Measurements from ENCODE around the gene TAOK2. TPM values are rescaled to one million over a fixed set of nuclear protein-coding genes. Genes with fewer than 3 reads are reported as not detected.
A peak's percentile ranks its signal among the peaks of the same experiment; 100 is the strongest.

The TAOK2 gene
- total RNA-seq, 2 experiments from 2014 or later = 13.1 to 14.1 TPM

DNA sequence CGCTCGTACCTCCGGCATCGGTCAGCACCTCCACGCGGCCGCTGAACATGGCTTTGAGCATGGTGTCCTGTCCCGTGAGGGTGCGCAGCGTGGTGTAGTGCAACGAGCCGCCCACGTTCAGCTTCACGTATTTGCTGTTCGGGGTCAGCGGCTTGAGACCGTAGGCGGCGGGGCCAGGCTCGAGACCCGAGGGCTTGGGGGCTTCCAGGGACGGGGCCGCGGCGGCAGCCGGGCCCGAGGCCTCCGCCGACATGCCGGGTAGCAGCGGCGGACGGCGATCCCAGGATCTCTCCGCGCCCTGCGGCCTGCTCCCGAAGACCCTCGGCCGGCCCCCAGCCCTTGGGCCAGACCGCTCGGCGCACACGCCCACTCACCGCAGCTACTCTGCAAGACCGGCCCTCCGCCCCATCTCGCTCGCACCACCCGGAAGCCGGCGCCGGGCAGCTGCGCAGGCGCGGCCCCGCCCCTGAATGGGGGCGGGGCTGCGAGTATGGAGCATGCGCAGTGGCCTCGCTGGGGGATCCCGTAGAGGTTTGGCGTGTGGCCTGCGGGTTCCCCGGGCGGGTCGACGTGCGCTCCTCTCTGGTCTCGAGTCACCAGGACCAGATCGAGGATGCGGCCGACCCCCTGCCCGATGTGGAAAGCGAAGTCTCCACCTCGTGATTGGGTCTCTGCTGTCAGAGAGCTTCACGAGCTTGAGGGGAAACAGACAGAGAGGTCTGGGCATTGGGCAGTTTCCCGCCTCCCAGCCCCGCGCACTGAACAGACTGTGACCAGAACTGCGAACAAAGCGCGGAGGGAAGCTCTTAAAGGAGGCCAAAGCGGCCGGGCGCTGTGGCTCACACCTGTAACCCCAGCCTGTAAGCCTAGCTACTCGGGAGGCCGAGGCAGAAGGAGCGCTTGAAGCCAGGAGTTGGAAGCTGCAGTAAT lies 47.6 kb upstream of the TAOK2 start, which contains the start of gene KCTD13:
Gene KCTD13, minus strand, starts transcription at position 446 of the 930 bp plus-strand sequence. Its CDS starts 193 bp downstream, at position 253.
- Mint-ChIP-seq H3K27me3 (no peaks in the 10 kb centered on the region), H3K9me3 (no peaks in the 10 kb centered on the region), H3K27ac (peak within 1 kb of the TSS; percentile 93), H3K4me3 (peak within 1 kb of the TSS; percentile 95), H3K36me3 (ENCODE audit: low read depth) (peaks cover 35% of the 10 kb centered on the region), H3K4me1 (ENCODE audit: low read depth) (peaks cover 40% of the 10 kb centered on the region)
- H3K9me3 ChIP-seq (ENCODE audit: control insufficient read depth in 1 of 2, insufficient read depth in 1 of 2, low read length in 2 of 2) = no peaks in the 10 kb centered on the region
- ATAC-seq (ENCODE audit: poor library complexity) (peak; percentile 89), DNase-seq (peak; percentile 75 to 94 (median 86))
- peak within 1 kb of the TSS; percentile 74 for H3K4me3 ChIP-seq (ENCODE audit: low read length)
- H3K27me3 ChIP-seq (ENCODE audit: control insufficient read depth in 1 of 2, insufficient read depth in 2 of 2, low read length in 2 of 2) = no peaks in the 10 kb centered on the region
- peak within 1 kb of the TSS; percentile 42 to 72 for H3K27ac ChIP-seq (ENCODE audit: low read depth in 1 of 2, low read length in 2 of 2)
- ChIA-PET CTCF (interaction anchor here (0.6 to 1.8 kb wide), 6 partner anchors 33 to 526 kb away, joined by 3 to 10 read pairs (median 3); partner anchors contain the start of gene TAOK2), POLR2A (interaction anchor here (0.6 to 3.0 kb wide), 25 partner anchors 8 to 732 kb away, joined by 3 to 40 read pairs (median 4); partner anchors contain the start of genes ALDOA, ASPHD1, CDIPT and FBRS)
- peaks cover 21% of the 10 kb centered on the region for H3K36me3 ChIP-seq (ENCODE audit: insufficient read depth, low read length)
- peaks cover 30% of the 10 kb centered on the region for H3K4me1 ChIP-seq (ENCODE audit: insufficient read depth, low read length)
- TF ChIP-seq, protein P1, sequence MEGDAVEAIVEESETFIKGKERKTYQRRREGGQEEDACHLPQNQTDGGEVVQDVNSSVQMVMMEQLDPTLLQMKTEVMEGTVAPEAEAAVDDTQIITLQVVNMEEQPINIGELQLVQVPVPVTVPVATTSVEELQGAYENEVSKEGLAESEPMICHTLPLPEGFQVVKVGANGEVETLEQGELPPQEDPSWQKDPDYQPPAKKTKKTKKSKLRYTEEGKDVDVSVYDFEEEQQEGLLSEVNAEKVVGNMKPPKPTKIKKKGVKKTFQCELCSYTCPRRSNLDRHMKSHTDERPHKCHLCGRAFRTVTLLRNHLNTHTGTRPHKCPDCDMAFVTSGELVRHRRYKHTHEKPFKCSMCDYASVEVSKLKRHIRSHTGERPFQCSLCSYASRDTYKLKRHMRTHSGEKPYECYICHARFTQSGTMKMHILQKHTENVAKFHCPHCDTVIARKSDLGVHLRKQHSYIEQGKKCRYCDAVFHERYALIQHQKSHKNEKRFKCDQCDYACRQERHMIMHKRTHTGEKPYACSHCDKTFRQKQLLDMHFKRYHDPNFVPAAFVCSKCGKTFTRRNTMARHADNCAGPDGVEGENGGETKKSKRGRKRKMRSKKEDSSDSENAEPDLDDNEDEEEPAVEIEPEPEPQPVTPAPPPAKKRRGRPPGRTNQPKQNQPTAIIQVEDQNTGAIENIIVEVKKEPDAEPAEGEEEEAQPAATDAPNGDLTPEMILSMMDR (IDR thresholded peaks at IDR 0.05) = no peak
- intact Hi-C loops (cut with DNase I, micrococcal nuclease) = loop anchor here (1.0 to 2.0 kb wide), 4 partner anchors 35 to 69 kb away; partner anchors contain the start of genes HIRIP3 (in 2 of the 2), CDIPT (in 1 of the 2) and TMEM219 (in 1 of the 2)

DNA sequence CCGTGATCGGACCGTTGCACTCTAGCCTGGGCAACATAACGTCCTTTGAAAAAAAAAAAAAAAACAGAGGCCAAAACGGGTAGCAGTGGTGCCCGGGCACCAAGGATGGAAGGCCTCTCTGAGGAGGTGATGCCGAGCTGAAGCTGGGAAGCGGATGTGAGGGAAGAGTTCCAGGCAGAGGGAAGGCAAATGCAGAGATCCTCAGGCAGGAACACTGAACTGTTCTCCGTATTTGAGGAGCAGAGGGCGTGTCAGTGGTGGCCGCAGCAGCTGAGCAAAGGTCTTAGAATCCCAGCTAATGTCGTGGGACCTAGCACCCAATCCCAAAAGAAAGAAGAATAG lies 47.0 kb upstream of the TAOK2 start:
- no peak for ATAC-seq (ENCODE audit: poor library complexity)
- H3K27me3 ChIP-seq (ENCODE audit: control insufficient read depth in 1 of 2, insufficient read depth in 2 of 2, low read length in 2 of 2) = no peaks in the 10 kb centered on the region
- intact Hi-C loops (cut with DNase I, micrococcal nuclease) = loop anchor here in 1 of 2 experiments (1.0 to 2.0 kb wide), 2 partner anchors 35 to 68 kb away; partner anchors contain the start of gene HIRIP3
- ChIA-PET CTCF (interaction anchor here (0.6 to 1.8 kb wide), 6 partner anchors 33 to 525 kb away, joined by 3 to 10 read pairs (median 3); partner anchors contain the start of gene TAOK2), POLR2A (interaction anchor here (0.7 to 3.0 kb wide), 21 partner anchors 7 to 732 kb away, joined by 3 to 40 read pairs (median 4); partner anchors contain the start of genes ASPHD1, CDIPT, FBRS and HIRIP3)
- Mint-ChIP-seq H3K27me3 (no peaks in the 10 kb centered on the region), H3K36me3 (ENCODE audit: low read depth) (peaks cover 31% of the 10 kb centered on the region), H3K4me1 (ENCODE audit: low read depth) (peaks cover 37% of the 10 kb centered on the region), H3K4me3 (peak overlapping the region; percentile 95), H3K27ac (peak overlapping the region; percentile 93), H3K9me3 (no peaks in the 10 kb centered on the region)
- H3K27ac ChIP-seq (ENCODE audit: low read depth in 1 of 2, low read length in 2 of 2) = peak overlapping the region; percentile 42 to 72
- no peak for DNase-seq
- TF ChIP-seq, protein P1 (IDR thresholded peaks at IDR 0.05) = no peak
- H3K4me3 ChIP-seq (ENCODE audit: low read length) = peak overlapping the region; percentile 74
- H3K4me1 ChIP-seq (ENCODE audit: insufficient read depth, low read length) = peaks cover 30% of the 10 kb centered on the region
- peaks cover 15% of the 10 kb centered on the region for H3K36me3 ChIP-seq (ENCODE audit: insufficient read depth, low read length)
- no peaks in the 10 kb centered on the region for H3K9me3 ChIP-seq (ENCODE audit: control insufficient read depth in 1 of 2, insufficient read depth in 1 of 2, low read length in 2 of 2)

Measured in CD4-positive, alpha-beta T cell (primary cell).